HepG2 (cell line): Measurements from ENCODE around the gene IMPDH1. TPM values are rescaled to one million over a fixed set of nuclear protein-coding genes. Genes with fewer than 3 reads are reported as not detected.

Experiments used
- ATAC-seq: fragments of 200-7000 bp; cut with Tn5 transposase; 3 replicates; pipeline ENCODE4 v1.9.1; 2020; ENCODE audit warnings: mild to moderate bottlenecking, moderate library complexity
- BruUV-seq: library from RNA; stranded (reverse); fragments of 400-500 nt; replicated peaks from 2 replicates; lab custom pipeline; 2021; lab: Mats Ljungman, UMichigan
- CTCF ChIA-PET: fragments of 300-600 bp; formaldehyde crosslinking; extraction: SDS; loops from one replicate; lab custom pipeline; 2021; ENCODE audit warnings: low total read pairs, inconsistent platforms, low intra/inter-chr PET ratio; lab: Yijun Ruan, JAX
- POLR2A ChIA-PET: fragments of 350-600 bp; sonication (Branson Sonifier 250); formaldehyde crosslinking; loops from one replicate; lab custom pipeline; 2020; ENCODE audit warnings: antibody characterized with exemption, inconsistent platforms; lab: Yijun Ruan, JAX
- DNase-seq: peaks from one replicate; pipeline ENCODE4 v3.0.0-alpha.2; 2015; ENCODE audit warnings: low spot score
- FAIRE-seq: peaks from 3 replicates; lab custom pipeline; 2011; peaks lifted over from hg19 to GRCh38; lab: Jason Lieb, UNC
- H2AFZ ChIP-seq: one replicate; pipeline ENCODE4 v1.6.1; 2011; ENCODE audit warnings: low read length, inconsistent platforms
- H3K27ac ChIP-seq: fragments of 300-600 bp; 3 replicates; pipeline ENCODE4 v1.8.0; 2011; ENCODE audit warnings: mixed run types, mild to moderate bottlenecking, mixed read lengths, low read length, inconsistent platforms; ENCODE audit not compliant: insufficient read depth; ENCODE audit errors: extremely low read length
- H3K27me3 ChIP-seq, 2 experiments: fragments of 200-600 bp in 1 of 2; 2 replicates in 1 of 2; 3 replicates in 1 of 2; pipeline versions ENCODE4 v1.6.0 to v1.8.0; 2011; ENCODE audit warnings: low read length in 2 of 2, mild to moderate bottlenecking in 2 of 2, moderate library complexity in 2 of 2, inconsistent platforms in 1 of 2; ENCODE audit not compliant: insufficient read depth in 2 of 2, control insufficient read depth in 1 of 2
- H3K36me3 ChIP-seq, 2 experiments: fragments of 200-600 bp in 1 of 2; replicated peaks in 1 of 2; 2 replicates in 1 of 2; 3 replicates in 1 of 2; pipeline versions ENCODE4 v1.5.1 to v1.8.0; 2011; ENCODE audit warnings: low read length in 2 of 2, inconsistent platforms in 1 of 2; ENCODE audit not compliant: insufficient read depth in 2 of 2, control insufficient read depth in 1 of 2
- H3K4me1 ChIP-seq: 2 replicates; pipeline ENCODE4 v1.5.1; 2012; ENCODE audit warnings: low read length, inconsistent platforms; ENCODE audit not compliant: insufficient read depth
- H3K4me2 ChIP-seq: 2 replicates; pipeline ENCODE4 v1.6.0; 2011; ENCODE audit warnings: low read depth, low read length, inconsistent platforms
- H3K4me3 ChIP-seq, 3 experiments: fragments of 200-600 bp in 1 of 3; sonication (generic), shearing (Covaris generic) in 1 of 3; replicated peaks in 1 of 3; 2 replicates each; pipeline ENCODE4 v1.5.1; 2011 to 2016; ENCODE audit warnings: low read length in 3 of 3, inconsistent platforms in 2 of 3, low read depth in 2 of 3, mild to moderate bottlenecking in 2 of 3, control low read depth in 1 of 3, mixed read lengths in 1 of 3; ENCODE audit not compliant: insufficient read depth in 1 of 3
- H3K79me2 ChIP-seq: one replicate; pipeline ENCODE4 v1.6.1; 2011; ENCODE audit warnings: low read length, inconsistent platforms; ENCODE audit not compliant: insufficient read depth
- H3K9ac ChIP-seq: 2 replicates; pipeline ENCODE4 v1.6.0; 2011; ENCODE audit warnings: mild to moderate bottlenecking, low read depth, low read length, inconsistent platforms; ENCODE audit not compliant: insufficient read depth
- H3K9me3 ChIP-seq: 2 replicates; pipeline ENCODE4 v1.5.1; 2012; ENCODE audit warnings: mild to moderate bottlenecking, low read length
- H4K20me1 ChIP-seq: 2 replicates; pipeline ENCODE4 v1.6.0; 2011; ENCODE audit warnings: inconsistent platforms, mild to moderate bottlenecking, low read length, moderate library complexity; ENCODE audit not compliant: insufficient read depth
- DPF2 ChIP-seq: sonication (generic); formaldehyde crosslinking; IDR thresholded peaks from 2 replicates; pipeline ENCODE4 v1.4.0; 2020; ENCODE audit warnings: mild to moderate bottlenecking, low read depth, missing genetic modification reagents, borderline replicate concordance
- HDAC1 ChIP-seq: sonication (generic); formaldehyde crosslinking; IDR thresholded peaks from 2 replicates; pipeline ENCODE4 v1.5.1; 2020; ENCODE audit warnings: mild to moderate bottlenecking, missing genetic modification reagents
- SOX6 ChIP-seq, 2 experiments: fragments of 450-650 bp in 1 of 2; sonication (generic) in 1 of 2; formaldehyde crosslinking in 1 of 2; IDR thresholded peaks; 2 replicates each; pipeline versions ENCODE4 v1.4.0 to v1.6.1; 2017 to 2020; ENCODE audit warnings: antibody characterized with exemption in 1 of 2, mild to moderate bottlenecking in 1 of 2, missing genetic modification reagents in 1 of 2
- TCF12 ChIP-seq, 2 experiments: fragments of 450-650 bp in 1 of 2; sonication (generic) in 1 of 2; formaldehyde crosslinking in 1 of 2; IDR thresholded peaks; 2 replicates each; pipeline versions ENCODE4 v1.6.1 to v1.8.0; 2017 to 2022; ENCODE audit warnings: antibody characterized with exemption in 1 of 2, mild to moderate bottlenecking in 1 of 2, missing genetic modification reagents in 1 of 2, moderate library complexity in 1 of 2
- TMF1 ChIP-seq: sonication (generic); formaldehyde crosslinking; IDR thresholded peaks from 2 replicates; pipeline ENCODE4 v1.8.1; 2022; ENCODE audit warnings: low read depth, missing genetic modification reagents
- ZEB1 ChIP-seq: IDR thresholded peaks from 2 replicates; pipeline ENCODE4 v1.6.1; 2012; ENCODE audit warnings: mild to moderate bottlenecking, low read depth, inconsistent platforms; ENCODE audit not compliant: insufficient replicate concordance
- ZNF558 ChIP-seq: sonication (generic); formaldehyde crosslinking; IDR thresholded peaks from 2 replicates; pipeline ENCODE4 v1.9.0; 2022; ENCODE audit warnings: mild to moderate bottlenecking, missing genetic modification reagents, borderline replicate concordance
- ZNF839 ChIP-seq: sonication (generic); formaldehyde crosslinking; IDR thresholded peaks from 2 replicates; pipeline ENCODE4 v1.4.0; 2020; ENCODE audit warnings: missing genetic modification reagents, mild to moderate bottlenecking, borderline replicate concordance
- ZSCAN22 ChIP-seq: sonication (generic); formaldehyde crosslinking; IDR thresholded peaks from 2 replicates; pipeline ENCODE4 v1.4.0; 2020; ENCODE audit warnings: mild to moderate bottlenecking, missing genetic modification reagents
- WGBS: methylation state at CpG from one replicate; pipeline ENCODE4 v1.1.6; 2017; ENCODE audit warnings: low lambda C conversion rate; 5-methylcytosine and 5-hydroxymethylcytosine counted together
- in situ Hi-C: cut with HindIII; loops from 2 replicates; pipeline ENCODE4 v1.10.0; 2017; ENCODE audit warnings: low pct_unique_long_range_greater_than_20kb; ENCODE audit not compliant: extremely low pct_ligation_motif_present
- intact Hi-C: fragments of 100-400 bp; cut with micrococcal nuclease; formaldehyde crosslinking; loops from one replicate; pipeline ENCODE4 v1.10.0; 2022; ENCODE audit not compliant: unreplicated experiment
- polyA plus RNA-seq, 8 experiments: library from polyadenylated mRNA; depleted of rRNA in 3 of 8; stranded (reverse) in 7 of 8; unstranded in 1 of 8; fragments of >200 nt; fragmentation: Illumina TruSeq in 4 of 8; extraction: Trizol in 4 of 8; gene quantifications; 2 replicates each; pipeline versions ENCODE4 v1.2.1 to v1.2.3, GENCODE V29; 2011 to 2016; ENCODE audit warnings: low read depth in 4 of 8, missing spikeins in 1 of 8, mixed read lengths in 1 of 8; ENCODE audit not compliant: insufficient read depth in 1 of 8
- total RNA-seq, 5 experiments: library from RNA; depleted of rRNA; stranded (reverse); fragments of >200 nt; fragmentation: Illumina TruSeq; extraction: Trizol; gene quantifications; 2 replicates each; pipeline ENCODE4 v1.2.3, GENCODE V29; 2016; ENCODE audit warnings: low read depth in 1 of 5
- TF ChIP-seq, protein P1 (sequence below): sonication (generic); formaldehyde crosslinking; IDR thresholded peaks from 2 replicates; pipeline ENCODE4 v1.9.0; 2022; ENCODE audit warnings: missing genetic modification reagents, mild to moderate bottlenecking, borderline replicate concordance
- TF ChIP-seq, protein P2 (sequence below): sonication (generic); formaldehyde crosslinking; IDR thresholded peaks from 2 replicates; pipeline ENCODE4 v1.5.0; 2020; ENCODE audit warnings: mild to moderate bottlenecking, missing genetic modification reagents, borderline replicate concordance

The IMPDH1 gene
- total and polyA plus RNA-seq, 2 of the 13 experiments (the other 11 are each of a cell fraction or from before 2014, with no cell fraction given) = 22.8 to 34.0 TPM

DNA sequence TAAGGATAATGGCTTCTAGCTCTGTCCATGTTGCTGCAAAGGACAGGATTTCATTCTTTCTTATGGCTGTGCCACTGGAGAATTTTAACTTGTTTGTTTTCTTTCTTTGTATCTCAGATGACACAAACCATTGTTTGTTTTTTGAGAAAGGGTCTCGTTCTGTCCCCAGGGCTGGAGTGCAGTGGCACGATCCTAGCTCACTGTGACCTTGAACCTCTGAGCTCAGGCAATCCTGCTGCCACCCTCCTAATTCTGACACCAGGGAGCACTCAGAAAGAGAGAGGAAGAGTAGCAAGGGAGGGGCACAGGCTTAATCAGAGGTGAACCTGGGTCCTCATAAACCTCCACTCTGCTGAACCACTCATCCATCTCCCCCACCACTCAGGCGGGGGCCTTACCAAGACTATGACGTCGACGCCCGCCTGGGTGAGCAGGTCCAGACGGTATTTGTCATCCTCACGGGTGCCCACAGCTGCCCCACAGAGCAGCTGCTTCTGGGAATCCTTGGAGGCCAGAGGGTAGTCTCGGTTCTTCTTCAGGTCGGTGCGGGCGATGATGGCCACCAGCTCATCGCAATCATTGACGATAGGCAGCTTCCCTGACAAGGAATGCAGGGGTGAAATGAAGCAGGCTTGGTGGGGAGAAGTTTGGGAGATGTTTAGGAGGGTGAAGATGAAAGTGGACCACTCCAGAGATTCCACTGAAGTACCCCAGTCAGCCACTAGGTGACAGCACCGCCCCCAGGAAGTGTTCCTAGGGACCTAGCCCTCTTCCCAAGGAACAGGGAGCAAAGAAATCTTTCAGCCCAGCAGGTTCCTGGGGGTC, 11.6 kb downstream of the IMPDH1 start:
- peak overlapping the region; percentile 21; the same call in 1 of the 2 replicates for H3K4me2 ChIP-seq
- DNase-seq (no peak), FAIRE-seq (peak; percentile 79)
- TF ChIP-seq HDAC1 (CRISPR knock-in tag) (peak; percentile 43; the same call in 1 of the 2 replicates), ZNF839 (CRISPR knock-in tag) (no peak), TCF12 (IDR thresholded peaks at IDR 0.05) (no peak), TCF12 (CRISPR knock-in tag; IDR thresholded peaks at IDR 0.05) (no peak), ZNF558 (CRISPR knock-in tag) (no peak), TMF1 (CRISPR knock-in tag) (no peak), ZEB1 (no peak), DPF2 (CRISPR knock-in tag) (0 out of 2 replicates have a peak, but pooled peaks have one; percentile 25), SOX6 (IDR thresholded peaks at IDR 0.05) (no peak), SOX6 (CRISPR knock-in tag; IDR thresholded peaks at IDR 0.05) (peak; percentile 85), ZSCAN22 (no peak)
- TF ChIP-seq, protein P1, sequence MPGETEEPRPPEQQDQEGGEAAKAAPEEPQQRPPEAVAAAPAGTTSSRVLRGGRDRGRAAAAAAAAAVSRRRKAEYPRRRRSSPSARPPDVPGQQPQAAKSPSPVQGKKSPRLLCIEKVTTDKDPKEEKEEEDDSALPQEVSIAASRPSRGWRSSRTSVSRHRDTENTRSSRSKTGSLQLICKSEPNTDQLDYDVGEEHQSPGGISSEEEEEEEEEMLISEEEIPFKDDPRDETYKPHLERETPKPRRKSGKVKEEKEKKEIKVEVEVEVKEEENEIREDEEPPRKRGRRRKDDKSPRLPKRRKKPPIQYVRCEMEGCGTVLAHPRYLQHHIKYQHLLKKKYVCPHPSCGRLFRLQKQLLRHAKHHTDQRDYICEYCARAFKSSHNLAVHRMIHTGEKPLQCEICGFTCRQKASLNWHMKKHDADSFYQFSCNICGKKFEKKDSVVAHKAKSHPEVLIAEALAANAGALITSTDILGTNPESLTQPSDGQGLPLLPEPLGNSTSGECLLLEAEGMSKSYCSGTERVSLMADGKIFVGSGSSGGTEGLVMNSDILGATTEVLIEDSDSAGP (CRISPR knock-in tag) = peak; percentile 56; the same call in 1 of the 2 replicates
- TF ChIP-seq, protein P2, sequence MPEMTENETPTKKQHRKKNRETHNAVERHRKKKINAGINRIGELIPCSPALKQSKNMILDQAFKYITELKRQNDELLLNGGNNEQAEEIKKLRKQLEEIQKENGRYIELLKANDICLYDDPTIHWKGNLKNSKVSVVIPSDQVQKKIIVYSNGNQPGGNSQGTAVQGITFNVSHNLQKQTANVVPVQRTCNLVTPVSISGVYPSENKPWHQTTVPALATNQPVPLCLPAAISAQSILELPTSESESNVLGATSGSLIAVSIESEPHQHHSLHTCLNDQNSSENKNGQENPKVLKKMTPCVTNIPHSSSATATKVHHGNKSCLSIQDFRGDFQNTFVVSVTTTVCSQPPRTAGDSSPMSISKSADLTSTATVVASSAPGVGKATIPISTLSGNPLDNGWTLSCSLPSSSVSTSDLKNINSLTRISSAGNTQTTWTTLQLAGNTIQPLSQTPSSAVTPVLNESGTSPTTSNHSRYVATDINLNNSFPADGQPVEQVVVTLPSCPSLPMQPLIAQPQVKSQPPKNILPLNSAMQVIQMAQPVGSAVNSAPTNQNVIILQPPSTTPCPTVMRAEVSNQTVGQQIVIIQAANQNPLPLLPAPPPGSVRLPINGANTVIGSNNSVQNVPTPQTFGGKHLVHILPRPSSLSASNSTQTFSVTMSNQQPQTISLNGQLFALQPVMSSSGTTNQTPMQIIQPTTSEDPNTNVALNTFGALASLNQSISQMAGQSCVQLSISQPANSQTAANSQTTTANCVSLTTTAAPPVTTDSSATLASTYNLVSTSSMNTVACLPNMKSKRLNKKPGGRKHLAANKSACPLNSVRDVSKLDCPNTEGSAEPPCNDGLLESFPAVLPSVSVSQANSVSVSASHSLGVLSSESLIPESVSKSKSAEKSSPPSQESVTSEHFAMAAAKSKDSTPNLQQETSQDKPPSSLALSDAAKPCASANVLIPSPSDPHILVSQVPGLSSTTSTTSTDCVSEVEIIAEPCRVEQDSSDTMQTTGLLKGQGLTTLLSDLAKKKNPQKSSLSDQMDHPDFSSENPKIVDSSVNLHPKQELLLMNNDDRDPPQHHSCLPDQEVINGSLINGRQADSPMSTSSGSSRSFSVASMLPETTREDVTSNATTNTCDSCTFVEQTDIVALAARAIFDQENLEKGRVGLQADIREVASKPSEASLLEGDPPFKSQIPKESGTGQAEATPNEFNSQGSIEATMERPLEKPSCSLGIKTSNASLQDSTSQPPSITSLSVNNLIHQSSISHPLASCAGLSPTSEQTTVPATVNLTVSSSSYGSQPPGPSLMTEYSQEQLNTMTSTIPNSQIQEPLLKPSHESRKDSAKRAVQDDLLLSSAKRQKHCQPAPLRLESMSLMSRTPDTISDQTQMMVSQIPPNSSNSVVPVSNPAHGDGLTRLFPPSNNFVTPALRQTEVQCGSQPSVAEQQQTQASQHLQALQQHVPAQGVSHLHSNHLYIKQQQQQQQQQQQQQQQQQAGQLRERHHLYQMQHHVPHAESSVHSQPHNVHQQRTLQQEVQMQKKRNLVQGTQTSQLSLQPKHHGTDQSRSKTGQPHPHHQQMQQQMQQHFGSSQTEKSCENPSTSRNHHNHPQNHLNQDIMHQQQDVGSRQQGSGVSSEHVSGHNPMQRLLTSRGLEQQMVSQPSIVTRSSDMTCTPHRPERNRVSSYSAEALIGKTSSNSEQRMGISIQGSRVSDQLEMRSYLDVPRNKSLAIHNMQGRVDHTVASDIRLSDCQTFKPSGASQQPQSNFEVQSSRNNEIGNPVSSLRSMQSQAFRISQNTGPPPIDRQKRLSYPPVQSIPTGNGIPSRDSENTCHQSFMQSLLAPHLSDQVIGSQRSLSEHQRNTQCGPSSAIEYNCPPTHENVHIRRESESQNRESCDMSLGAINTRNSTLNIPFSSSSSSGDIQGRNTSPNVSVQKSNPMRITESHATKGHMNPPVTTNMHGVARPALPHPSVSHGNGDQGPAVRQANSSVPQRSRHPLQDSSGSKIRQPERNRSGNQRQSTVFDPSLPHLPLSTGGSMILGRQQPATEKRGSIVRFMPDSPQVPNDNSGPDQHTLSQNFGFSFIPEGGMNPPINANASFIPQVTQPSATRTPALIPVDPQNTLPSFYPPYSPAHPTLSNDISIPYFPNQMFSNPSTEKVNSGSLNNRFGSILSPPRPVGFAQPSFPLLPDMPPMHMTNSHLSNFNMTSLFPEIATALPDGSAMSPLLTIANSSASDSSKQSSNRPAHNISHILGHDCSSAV = no peak

More for the DNA sequence above, 11.6 kb downstream of the IMPDH1 start:
- Histone ChIP-seq H3K4me3 (peak overlapping the region in 1 of 3 experiments; percentile 17; a peak in 1 of 6 replicates), H3K27ac (peak overlapping the region; percentile 8), H3K9me3 (no peaks in the 10 kb centered on the region), H3K36me3 (peaks cover 14 to 33% of the 10 kb centered on the region in 2 experiments; a peak in 4 of 5 replicates), H3K4me1 (peaks cover 19% of the 10 kb centered on the region), H3K9ac (no peak overlapping the region), H4K20me1 (no peaks in the 10 kb centered on the region; the same call in 1 of the 2 replicates), H2AFZ (no peak overlapping the region), H3K27me3 (no peaks in the 10 kb centered on the region), H3K79me2 (no peaks in the 10 kb centered on the region)
- CTCF ChIA-PET = interaction anchor here (1.8 to 3.6 kb wide), 2 partner anchors 28 to 63 kb away, joined by 13 to 48 read pairs; no protein-coding TSS in a partner anchor
- no TSS peak for BruUV-seq
- in situ Hi-C loops (loop anchor here (5.0 kb wide), 1 partner anchor 59 kb away; the partner anchor contains the start of gene HILPDA), intact Hi-C loops (loop anchor here (1.0 kb wide), 2 partner anchors 27 to 61 kb away; no protein-coding TSS in a partner anchor)
- 39% methylated on average over 15 of the region's 16 CpGs for WGBS
- POLR2A ChIA-PET = interaction anchor here (0.8 to 1.4 kb wide), 5 partner anchors 11 to 126 kb away, joined by 3 to 6 read pairs (median 3); partner anchors contain the start of gene RBM28
- peak; percentile 84 for ATAC-seq
